ENCODE measurements around the gene MARCKS. TPM values are rescaled to one million over a fixed set of nuclear protein-coding genes. Genes with fewer than 3 reads are reported as not detected.
"Not testable (repeated sequence)": the region's sequence is repeated elsewhere in the genome, so short reads cannot be mapped to it uniquely, and the experiment has no call there.

Gene MARCKS
- total RNA-seq, 2 experiments from 2014 or later: 0.47 to 0.83 TPM

GRCh38 chr6:113908801-113909200 lies 51.7 kb downstream of the MARCKS start:
- Mint-ChIP-seq H3K4me1 (ENCODE audit: low read depth) (no peaks in the 10 kb centered on the region), H3K4me3 (no peak overlapping the region), H3K27me3 (peaks cover 9% of the 10 kb centered on the region), H3K36me3 (ENCODE audit: low read depth) (no peaks in the 10 kb centered on the region), H3K27ac (no peak overlapping the region), H3K9me3 (no peaks in the 10 kb centered on the region)
- DNase-seq (no peak), ATAC-seq (no peak)
- no peak for TF ChIP-seq CTCF (IDR thresholded peaks at IDR 0.05)
- ChIA-PET CTCF (interaction anchor here (1.0 to 4.4 kb wide), 16 partner anchors 9 to 1729 kb away, joined by 3 to 14 read pairs (median 6); partner anchors contain the start of gene HDAC2), POLR2A (no interaction called here)
- intact Hi-C loops (cut with micrococcal nuclease): loop anchor here (5.0 kb wide), 1 partner anchor 602 kb away; no protein-coding TSS in a partner anchor

GRCh38 chr6:113909224-113909856 lies 52.2 kb downstream of the MARCKS start:
- Mint-ChIP-seq H3K36me3 (ENCODE audit: low read depth) (no peaks in the 10 kb centered on the region), H3K4me3 (no peak overlapping the region), H3K27me3 (peaks cover 9% of the 10 kb centered on the region), H3K4me1 (ENCODE audit: low read depth) (no peaks in the 10 kb centered on the region), H3K27ac (no peak overlapping the region), H3K9me3 (no peaks in the 10 kb centered on the region)
- ChIA-PET CTCF (interaction anchor here (0.7 to 4.4 kb wide), 23 partner anchors 9 to 1729 kb away, joined by 3 to 14 read pairs (median 4); partner anchors contain the start of gene HDAC2), POLR2A (no interaction called here)
- DNase-seq (peak; percentile 8), ATAC-seq (peak; percentile 64)
- intact Hi-C loops (cut with micrococcal nuclease): loop anchor here (5.0 kb wide), 1 partner anchor 602 kb away; no protein-coding TSS in a partner anchor
- peak; percentile 74 for TF ChIP-seq CTCF (IDR thresholded peaks at IDR 0.05)

GRCh38 chr6:113910285-113910684 lies 53.1 kb downstream of the MARCKS start:
- POLR2A ChIA-PET; H3K9me3 Mint-ChIP-seq; H3K4me3 Mint-ChIP-seq; ATAC-seq; H3K4me1 Mint-ChIP-seq (ENCODE audit: low read depth); H3K36me3 Mint-ChIP-seq (ENCODE audit: low read depth); intact Hi-C loops (cut with micrococcal nuclease); DNase-seq; H3K27me3 Mint-ChIP-seq; H3K27ac Mint-ChIP-seq: not testable (repeated sequence)
- CTCF ChIA-PET: interaction anchor here (0.9 to 4.4 kb wide), 9 partner anchors 9 to 604 kb away, joined by 3 to 14 read pairs (median 3); partner anchors contain the start of gene HDAC2

Other genes starting within 250 kb of the MARCKS start
- 10 to 100 TPM; 90.5 to 91.7 TPM for gene HDAC2, start 113.8 kb downstream of the MARCKS start, total RNA-seq

All from activated CD8-positive, alpha-beta T cell treated with anti-CD3 and anti-CD28 coated beads for 36 hours (primary cell).